Panc1 (cell line): ENCODE measurements around the gene SMC2. TPM values are rescaled to one million over a fixed set of nuclear protein-coding genes. Genes with fewer than 3 reads are reported as not detected.

Experiments
- ATAC-seq: fragments of 200-7000 bp; cut with Tn5 transposase; 2 replicates; pipeline ENCODE4 v1.9.1; 2020; ENCODE audit warnings: mild to moderate bottlenecking, moderate library complexity
- BruUV-seq: library from RNA; stranded (reverse); fragments of 400-500 nt; replicated peaks from 2 replicates; lab custom pipeline; 2021; lab: Mats Ljungman, UMichigan
- CTCF ChIA-PET: fragments of 300-600 bp; sonication (Branson Sonifier 250); formaldehyde crosslinking; loops from one replicate; lab custom pipeline; 2022; ENCODE audit warnings: antibody characterized with exemption; lab: Charles Lee
- POLR2A ChIA-PET: fragments of 300-600 bp; sonication (Branson Sonifier 250); formaldehyde crosslinking; loops from one replicate; lab custom pipeline; 2022; ENCODE audit warnings: antibody characterized with exemption; lab: Charles Lee
- DNase-seq: peaks from one replicate; pipeline ENCODE4 v3.0.0-alpha.2; 2010; ENCODE audit warnings: low read depth, low spot score
- H3K27ac ChIP-seq: 2 replicates; pipeline ENCODE4 v1.5.1; 2011; ENCODE audit warnings: mild to moderate bottlenecking, low read length, inconsistent platforms
- H3K27me3 ChIP-seq: fragments of 200-500 bp; sonication (Bioruptor generic); 2 replicates; pipeline ENCODE4 v1.6.0; 2014; ENCODE audit warnings: low read length, inconsistent platforms; ENCODE audit not compliant: control insufficient read depth, insufficient read depth
- H3K36me3 ChIP-seq: fragments of 200-500 bp; sonication (Bioruptor generic); 2 replicates; pipeline ENCODE4 v1.5.1; 2014; ENCODE audit warnings: inconsistent platforms, mild to moderate bottlenecking, low read length, moderate library complexity; ENCODE audit not compliant: control insufficient read depth, insufficient read depth
- H3K4me1 ChIP-seq: 2 replicates; pipeline ENCODE4 v1.5.1; 2011; ENCODE audit warnings: inconsistent platforms, mild to moderate bottlenecking, low read length, moderate library complexity; ENCODE audit not compliant: control insufficient read depth, insufficient read depth
- H3K4me3 ChIP-seq, 2 experiments: 2 replicates each; pipeline ENCODE4 v1.5.1; 2011 to 2012; ENCODE audit warnings: low read depth in 2 of 2, low read length in 2 of 2, mild to moderate bottlenecking in 2 of 2, inconsistent platforms in 1 of 2, moderate library complexity in 1 of 2
- H3K9me3 ChIP-seq: fragments of 200-500 bp; sonication (Bioruptor generic); 2 replicates; pipeline ENCODE4 v1.5.1; 2014; ENCODE audit warnings: low read depth, mild to moderate bottlenecking, inconsistent platforms, low read length, moderate library complexity; ENCODE audit not compliant: control insufficient read depth, insufficient read depth
- POLR2AphosphoS5 ChIP-seq: IDR thresholded peaks from 2 replicates; pipeline ENCODE4 v1.6.1; 2012; ENCODE audit warnings: mild to moderate bottlenecking, low read depth, low read length, moderate library complexity
- SIN3A ChIP-seq: IDR thresholded peaks from 2 replicates; pipeline ENCODE4 v1.6.1; 2012; ENCODE audit warnings: low read depth, mild to moderate bottlenecking, low read length, moderate library complexity, borderline replicate concordance; ENCODE audit not compliant: insufficient read depth
- TCF7L2 ChIP-seq: IDR thresholded peaks from 2 replicates; pipeline ENCODE4 v1.6.1; 2011; ENCODE audit warnings: mild to moderate bottlenecking, low read depth, low read length, inconsistent platforms
- in situ Hi-C: cut with HindIII; loops from 2 replicates; pipeline ENCODE4 v1.10.0; 2016; ENCODE audit warnings: low sequenced_read_pairs, low pct_unique_long_range_greater_than_20kb
- intact Hi-C: fragments of 100-400 bp; cut with micrococcal nuclease; formaldehyde crosslinking; loops from one replicate; pipeline ENCODE4 v1.10.0; 2022; ENCODE audit not compliant: unreplicated experiment
- total RNA-seq: library from RNA; stranded (reverse); gene quantifications from one replicate; pipeline ENCODE4 v1.2.1, GENCODE V29; 2021; ENCODE audit not compliant: unreplicated experiment
- TF ChIP-seq, protein P1 (sequence below), 2 experiments: IDR thresholded peaks; 2 replicates each; pipeline ENCODE4 v1.6.1; 2011 to 2012; ENCODE audit warnings: low read depth in 2 of 2, control low read depth in 1 of 2, low read length in 1 of 2, mild to moderate bottlenecking in 1 of 2, moderate library complexity in 1 of 2; ENCODE audit not compliant: insufficient read depth in 1 of 2
- TF ChIP-seq, protein P2 (sequence below): fragments of 450-650 bp; IDR thresholded peaks from 2 replicates; pipeline ENCODE4 v1.5.1; 2017; ENCODE audit warnings: mild to moderate bottlenecking

The SMC2 gene
- total RNA-seq, 1 experiment from 2014 or later = 25.3 TPM

DNA sequence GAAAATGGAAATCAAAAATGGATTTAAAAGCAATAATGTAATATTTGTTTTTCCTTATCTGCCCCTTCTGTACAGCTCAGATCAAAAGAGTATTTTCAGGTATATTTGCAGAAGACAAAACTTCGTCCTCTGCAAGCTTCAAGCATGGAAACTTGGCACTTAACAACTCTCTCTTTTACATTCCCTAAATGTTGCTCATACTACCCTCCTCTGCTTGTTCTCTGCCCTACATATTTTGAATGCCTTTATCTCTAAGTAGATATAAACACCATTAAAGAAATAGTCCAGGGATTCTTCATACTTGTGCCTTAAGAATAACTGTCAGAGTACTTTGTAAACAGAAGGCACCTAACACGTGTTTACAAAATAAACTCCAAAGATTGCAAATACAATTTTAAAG is 19.2 kb upstream of the SMC2 start:
- TF ChIP-seq POLR2AphosphoS5 = no peak
- TF ChIP-seq SIN3A = no peak
- TF ChIP-seq, protein P1, sequence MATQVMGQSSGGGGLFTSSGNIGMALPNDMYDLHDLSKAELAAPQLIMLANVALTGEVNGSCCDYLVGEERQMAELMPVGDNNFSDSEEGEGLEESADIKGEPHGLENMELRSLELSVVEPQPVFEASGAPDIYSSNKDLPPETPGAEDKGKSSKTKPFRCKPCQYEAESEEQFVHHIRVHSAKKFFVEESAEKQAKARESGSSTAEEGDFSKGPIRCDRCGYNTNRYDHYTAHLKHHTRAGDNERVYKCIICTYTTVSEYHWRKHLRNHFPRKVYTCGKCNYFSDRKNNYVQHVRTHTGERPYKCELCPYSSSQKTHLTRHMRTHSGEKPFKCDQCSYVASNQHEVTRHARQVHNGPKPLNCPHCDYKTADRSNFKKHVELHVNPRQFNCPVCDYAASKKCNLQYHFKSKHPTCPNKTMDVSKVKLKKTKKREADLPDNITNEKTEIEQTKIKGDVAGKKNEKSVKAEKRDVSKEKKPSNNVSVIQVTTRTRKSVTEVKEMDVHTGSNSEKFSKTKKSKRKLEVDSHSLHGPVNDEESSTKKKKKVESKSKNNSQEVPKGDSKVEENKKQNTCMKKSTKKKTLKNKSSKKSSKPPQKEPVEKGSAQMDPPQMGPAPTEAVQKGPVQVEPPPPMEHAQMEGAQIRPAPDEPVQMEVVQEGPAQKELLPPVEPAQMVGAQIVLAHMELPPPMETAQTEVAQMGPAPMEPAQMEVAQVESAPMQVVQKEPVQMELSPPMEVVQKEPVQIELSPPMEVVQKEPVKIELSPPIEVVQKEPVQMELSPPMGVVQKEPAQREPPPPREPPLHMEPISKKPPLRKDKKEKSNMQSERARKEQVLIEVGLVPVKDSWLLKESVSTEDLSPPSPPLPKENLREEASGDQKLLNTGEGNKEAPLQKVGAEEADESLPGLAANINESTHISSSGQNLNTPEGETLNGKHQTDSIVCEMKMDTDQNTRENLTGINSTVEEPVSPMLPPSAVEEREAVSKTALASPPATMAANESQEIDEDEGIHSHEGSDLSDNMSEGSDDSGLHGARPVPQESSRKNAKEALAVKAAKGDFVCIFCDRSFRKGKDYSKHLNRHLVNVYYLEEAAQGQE (IDR thresholded peaks at IDR 0.05; ENCODE audit: insufficient read depth in 1 of 2, low read depth in 2 of 2, low read length in 1 of 2) = no peak
- peak; percentile 61 for TF ChIP-seq TCF7L2
- TF ChIP-seq, protein P2, sequence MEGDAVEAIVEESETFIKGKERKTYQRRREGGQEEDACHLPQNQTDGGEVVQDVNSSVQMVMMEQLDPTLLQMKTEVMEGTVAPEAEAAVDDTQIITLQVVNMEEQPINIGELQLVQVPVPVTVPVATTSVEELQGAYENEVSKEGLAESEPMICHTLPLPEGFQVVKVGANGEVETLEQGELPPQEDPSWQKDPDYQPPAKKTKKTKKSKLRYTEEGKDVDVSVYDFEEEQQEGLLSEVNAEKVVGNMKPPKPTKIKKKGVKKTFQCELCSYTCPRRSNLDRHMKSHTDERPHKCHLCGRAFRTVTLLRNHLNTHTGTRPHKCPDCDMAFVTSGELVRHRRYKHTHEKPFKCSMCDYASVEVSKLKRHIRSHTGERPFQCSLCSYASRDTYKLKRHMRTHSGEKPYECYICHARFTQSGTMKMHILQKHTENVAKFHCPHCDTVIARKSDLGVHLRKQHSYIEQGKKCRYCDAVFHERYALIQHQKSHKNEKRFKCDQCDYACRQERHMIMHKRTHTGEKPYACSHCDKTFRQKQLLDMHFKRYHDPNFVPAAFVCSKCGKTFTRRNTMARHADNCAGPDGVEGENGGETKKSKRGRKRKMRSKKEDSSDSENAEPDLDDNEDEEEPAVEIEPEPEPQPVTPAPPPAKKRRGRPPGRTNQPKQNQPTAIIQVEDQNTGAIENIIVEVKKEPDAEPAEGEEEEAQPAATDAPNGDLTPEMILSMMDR = no peak
- no peak overlapping the region for H3K27ac ChIP-seq
- ChIA-PET CTCF (no interaction called here), POLR2A (no interaction called here)
- no peaks in the 10 kb centered on the region for H3K4me1 ChIP-seq
- intact Hi-C loops (no loop called here), in situ Hi-C loops (no loop called here)
- H3K27me3 ChIP-seq = no peaks in the 10 kb centered on the region
- no peak overlapping the region for H3K4me3 ChIP-seq
- no peaks in the 10 kb centered on the region for H3K36me3 ChIP-seq
- no TSS peak for BruUV-seq
- ATAC-seq (0 out of 2 replicates have a peak, but pooled peaks have one; percentile 60), DNase-seq (no peak)
- no peaks in the 10 kb centered on the region for H3K9me3 ChIP-seq

DNA sequence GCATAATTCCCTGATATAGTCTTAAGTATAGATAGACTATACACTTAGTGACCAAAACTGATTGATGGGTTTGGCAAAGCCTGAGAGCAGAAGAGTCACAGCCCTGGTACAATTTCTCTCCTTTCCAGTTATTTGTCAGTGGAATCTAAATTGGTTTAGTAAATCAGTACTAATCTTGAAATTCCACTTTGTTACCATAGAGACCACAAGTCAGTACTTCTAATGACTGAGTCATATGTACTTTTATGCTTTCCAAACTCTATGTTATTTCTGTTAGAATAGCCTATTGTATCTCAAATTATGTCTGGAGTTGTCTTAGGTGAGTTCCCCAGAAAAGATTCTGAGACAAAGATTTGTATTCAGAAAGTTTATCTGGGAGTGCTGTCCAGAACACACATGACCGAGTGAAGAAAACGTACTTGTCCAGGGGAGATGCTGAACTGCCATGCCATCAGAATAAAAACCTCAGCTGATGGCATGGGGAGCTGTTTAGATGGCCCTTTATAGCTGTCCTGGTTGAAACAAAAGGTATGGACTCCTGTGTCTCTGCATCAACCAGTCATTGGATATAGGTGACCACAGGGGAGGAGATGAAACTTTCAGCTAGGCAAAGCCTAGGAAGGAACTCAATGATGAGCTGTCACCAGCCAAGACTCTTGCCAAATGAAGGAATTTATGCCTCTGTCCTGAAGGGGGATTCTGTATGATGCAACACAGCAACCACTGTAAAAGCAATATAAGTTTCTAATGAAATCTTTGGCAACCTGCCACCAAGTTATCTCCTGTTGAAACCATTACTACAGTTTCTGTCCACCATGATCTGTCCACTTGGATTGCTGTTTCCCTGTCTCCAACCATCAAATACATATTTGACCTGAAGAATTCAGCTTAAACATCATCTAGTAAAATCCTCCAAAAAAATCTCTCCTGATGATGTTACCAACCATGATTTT is 18.0 kb upstream of the SMC2 start:
- Histone ChIP-seq H3K4me3 (no peak overlapping the region), H3K27me3 (no peaks in the 10 kb centered on the region), H3K9me3 (no peaks in the 10 kb centered on the region), H3K4me1 (no peaks in the 10 kb centered on the region), H3K36me3 (no peaks in the 10 kb centered on the region), H3K27ac (no peak overlapping the region)
- ATAC-seq (no peak), DNase-seq (no peak)
- POLR2A ChIA-PET = no interaction called here
- CTCF ChIA-PET = no interaction called here
- TF ChIP-seq SIN3A = no peak
- TF ChIP-seq, protein P1 (IDR thresholded peaks at IDR 0.05; ENCODE audit: insufficient read depth in 1 of 2, low read depth in 2 of 2, low read length in 1 of 2) = no peak
- no peak for TF ChIP-seq POLR2AphosphoS5
- TF ChIP-seq TCF7L2 = no peak
- TF ChIP-seq, protein P2 = no peak
- in situ Hi-C loops = no loop called here
- intact Hi-C loops = no loop called here
- BruUV-seq = no TSS peak
